OCI-LY1 (cell line): ENCODE measurements around the gene SPINK5.

Experiments
- CTCF ChIP-seq: fragments of 200-600 bp; sonication (generic), shearing (Covaris generic); IDR thresholded peaks from 2 replicates; pipeline ENCODE4 v1.5.1; 2017; ENCODE audit warnings: mild to moderate bottlenecking, antibody characterized with exemption, low read length, moderate library complexity, mixed read lengths
- EZH2 ChIP-seq: fragments of 200-600 bp; sonication (generic), shearing (Covaris generic); IDR thresholded peaks from 2 replicates; pipeline ENCODE4 v1.8.0; 2017; ENCODE audit warnings: borderline replicate concordance, mixed run types, mild to moderate bottlenecking, antibody characterized with exemption, low read length, moderate library complexity, mixed read lengths

- no peak for TF ChIP-seq EZH2
- TF ChIP-seq CTCF = no peak
Observed at GRCh38 chr5:148070621-148071020, 6.8 kb downstream of the SPINK5 start.
